ENCODE measurements around the gene RBM26. TPM values are rescaled to one million over a fixed set of nuclear protein-coding genes. Genes with fewer than 3 reads are reported as not detected.

RBM26 gene
- total and polyA plus RNA-seq, 2 experiments from 2014 or later, result 46.0 to 69.3 TPM

GRCh38 chr13:79447741-79448140 lies 41.7 kb upstream of the RBM26 start (continued):
- no peak for TF ChIP-seq ETS1 (IDR thresholded peaks at IDR 0.05)
- no peak for TF ChIP-seq EZH2 (IDR thresholded peaks at IDR 0.05; ENCODE audit: low read depth, unreplicated experiment)
- no peak for TF ChIP-seq STAT1 (IDR thresholded peaks at IDR 0.05; ENCODE audit: unreplicated experiment)
- no peak for TF ChIP-seq ZNF331 (CRISPR knock-in tag; IDR thresholded peaks at IDR 0.05; ENCODE audit: low read depth)
- no peak for TF ChIP-seq NANOG (IDR thresholded peaks at IDR 0.05; ENCODE audit: borderline replicate concordance)

- H3K27me3 ChIP-seq (ENCODE audit: insufficient read depth), result no peaks in the 10 kb centered on the region
- DNase-seq (ENCODE audit: low spot score) (no peak), ATAC-seq (no peak)
- Mint-ChIP-seq H3K27me3 (ENCODE audit: insufficient read depth, low read depth, poor library complexity) (peaks cover 9% of the 10 kb centered on the region), H3K9me3 (no peaks in the 10 kb centered on the region), H3K27ac (no peak overlapping the region), H3K36me3 (ENCODE audit: low read depth) (no peaks in the 10 kb centered on the region), H3K4me3 (no peak overlapping the region), H3K4me1 (peaks cover 26% of the 10 kb centered on the region)
- no peaks in the 10 kb centered on the region for H3K9me2 ChIP-seq (ENCODE audit: insufficient read depth)
- H3K36me3 ChIP-seq (ENCODE audit: insufficient read depth), result no peaks in the 10 kb centered on the region
- no peaks in the 10 kb centered on the region for H4K20me1 ChIP-seq (replicated peaks; ENCODE audit: insufficient read depth)
- no peak overlapping the region for H3K4me3 ChIP-seq
- no peaks in the 10 kb centered on the region for H3F3A ChIP-seq (replicated peaks; ENCODE audit: low read depth)
- peaks cover 5% of the 10 kb centered on the region; the same call in 1 of the 2 replicates for H3K4me1 ChIP-seq (ENCODE audit: insufficient read depth)
- H3K4me2 ChIP-seq, result no peak overlapping the region
- H3K79me2 ChIP-seq (replicated peaks; ENCODE audit: insufficient read depth), result no peaks in the 10 kb centered on the region
- H3K27ac ChIP-seq (ENCODE audit: low read depth), result no peak overlapping the region
- no peak overlapping the region for H2AFZ ChIP-seq
- no peak for TF ChIP-seq ETS1 (IDR thresholded peaks at IDR 0.05)
- TF ChIP-seq POLR2AphosphoS5 (IDR thresholded peaks at IDR 0.05; ENCODE audit: low read depth), result no peak
- no peak for TF ChIP-seq ZNF114 (CRISPR knock-in tag; IDR thresholded peaks at IDR 0.05)
- no peak for TF ChIP-seq CREB1 (CRISPR knock-in tag; IDR thresholded peaks at IDR 0.05; ENCODE audit: low read depth)
- TF ChIP-seq STAT1 (IDR thresholded peaks at IDR 0.05; ENCODE audit: unreplicated experiment), result no peak
- no peak for TF ChIP-seq ZNF462 (CRISPR knock-in tag; IDR thresholded peaks at IDR 0.05)
- no peak for TF ChIP-seq EZH2phosphoT487 (IDR thresholded peaks at IDR 0.05; ENCODE audit: unreplicated experiment)
- TF ChIP-seq REST (IDR thresholded peaks at IDR 0.05; ENCODE audit: unreplicated experiment), result no peak
- no peak for TF ChIP-seq CTCF (conservative IDR thresholded peaks at IDR 0.05; ENCODE audit: low read depth in 2 of 2)
- TF ChIP-seq NANOG (IDR thresholded peaks at IDR 0.05; ENCODE audit: borderline replicate concordance), result no peak
Measured at GRCh38 chr13:79447141-79447540, 41.1 kb upstream of the RBM26 start.

Data from GM23338 (cell line).